HG03565 (cell line): Measurements from ENCODE around the gene LEFTY1.

Experiments used
- ATAC-seq: cut with Tn5 transposase; IDR thresholded peaks from one replicate; pipeline ENCODE4 v1.9.1; 2021; ENCODE audit warnings: mild to moderate bottlenecking, moderate library complexity; ENCODE audit not compliant: unreplicated experiment

Gene LEFTY1

DNA sequence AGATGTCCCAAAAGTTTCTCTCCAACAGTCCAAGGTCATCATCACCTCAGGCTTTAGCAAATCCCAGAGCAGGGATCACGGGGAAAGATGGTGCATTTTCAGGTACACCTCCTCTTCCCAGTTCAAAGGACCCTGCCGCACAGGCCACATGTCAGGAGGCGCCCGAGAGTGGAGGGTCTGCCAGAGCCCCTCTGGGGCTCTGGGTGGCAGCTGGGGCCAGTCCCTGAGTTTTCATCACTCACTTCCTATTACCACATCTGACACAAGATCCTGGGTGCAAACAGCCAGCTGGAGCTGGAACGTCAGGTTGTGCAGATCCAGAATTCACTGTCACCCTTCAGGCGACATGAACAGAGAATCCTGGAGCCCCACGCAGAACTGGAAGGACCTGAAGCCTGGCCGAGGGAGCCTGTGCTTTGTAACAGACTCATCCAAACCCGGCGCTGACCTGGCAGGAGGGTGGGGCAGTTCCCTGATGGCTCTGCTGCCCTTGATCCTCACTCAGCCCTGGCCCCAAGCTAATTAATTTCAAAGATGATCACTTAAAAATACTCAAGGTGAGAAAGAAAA, 15.6 kb downstream of the LEFTY1 start:
- no peak for ATAC-seq

DNA sequence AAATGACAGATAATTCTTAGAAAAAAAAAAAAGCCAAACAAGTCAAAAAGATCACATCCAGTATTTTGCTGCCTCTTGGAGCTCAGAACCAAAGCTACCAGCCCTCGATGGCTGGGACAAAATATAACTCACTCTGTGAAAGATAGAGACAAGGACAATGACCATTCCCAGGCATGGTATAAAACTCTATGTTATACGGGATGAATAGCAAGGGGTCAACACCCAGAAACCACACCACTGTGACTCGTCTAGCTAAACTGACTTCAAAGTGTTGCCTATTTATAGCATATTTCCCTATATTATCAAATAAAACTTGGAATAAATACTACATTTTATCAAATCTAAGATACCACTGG, 16.9 kb downstream of the LEFTY1 start:
- no peak for ATAC-seq

DNA sequence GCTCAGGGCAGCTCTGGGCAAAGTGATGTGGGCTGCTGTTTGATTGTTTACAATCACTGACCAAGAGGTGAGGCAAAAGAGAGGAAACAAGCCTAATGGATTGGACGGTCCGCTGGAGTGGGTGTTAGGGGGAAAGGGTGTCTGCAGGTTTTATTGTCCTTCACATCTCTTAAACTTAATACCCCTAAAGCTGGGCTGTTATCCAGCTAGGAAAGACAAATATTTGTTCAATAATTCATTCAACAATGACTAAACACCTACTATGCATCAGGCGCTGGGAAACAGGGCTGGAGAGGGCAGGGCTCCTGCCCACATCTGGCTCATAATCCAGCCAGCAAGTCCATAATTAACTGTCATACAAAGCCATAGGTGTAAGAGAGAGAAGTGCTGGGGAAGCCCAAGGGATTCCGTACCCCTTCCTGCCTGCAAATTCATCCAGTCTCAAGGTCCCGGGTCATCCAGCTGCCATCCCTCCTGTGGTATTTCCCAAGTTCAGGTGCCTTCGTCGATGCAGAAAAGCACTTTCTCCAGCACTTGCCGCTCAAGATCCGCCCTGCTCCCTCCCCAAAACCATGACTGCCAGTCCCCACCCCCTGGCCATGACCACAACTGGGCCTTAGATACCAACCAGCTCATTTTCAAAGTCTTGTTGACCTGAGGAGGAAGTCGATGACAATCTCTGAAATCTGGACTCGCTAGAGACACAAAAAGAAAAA, 17.4 kb downstream of the LEFTY1 start:
- no peak for ATAC-seq

DNA sequence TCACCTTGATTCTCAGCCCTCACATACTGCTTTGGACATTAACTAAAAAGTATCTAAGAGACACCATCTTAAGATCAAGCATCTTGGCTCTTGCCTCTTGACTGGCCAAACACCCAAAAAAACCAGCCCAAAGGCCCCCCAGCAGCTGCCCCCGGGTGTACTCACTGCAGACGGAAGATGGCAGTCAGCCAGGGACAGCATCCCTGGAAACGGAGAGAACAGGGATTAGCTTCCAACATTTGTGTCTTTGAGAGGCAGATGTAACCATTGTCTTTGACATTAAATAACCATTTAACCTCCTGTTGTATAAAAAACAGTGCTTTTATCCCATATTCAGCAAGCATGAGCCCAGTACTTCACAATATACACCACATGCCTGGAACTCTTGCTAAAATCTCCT, 18.0 kb downstream of the LEFTY1 start:
- no peak for ATAC-seq

- ATAC-seq: no peak
Measured at GRCh38 chr1:225868631-225869330, 20.2 kb downstream of the LEFTY1 start.

DNA sequence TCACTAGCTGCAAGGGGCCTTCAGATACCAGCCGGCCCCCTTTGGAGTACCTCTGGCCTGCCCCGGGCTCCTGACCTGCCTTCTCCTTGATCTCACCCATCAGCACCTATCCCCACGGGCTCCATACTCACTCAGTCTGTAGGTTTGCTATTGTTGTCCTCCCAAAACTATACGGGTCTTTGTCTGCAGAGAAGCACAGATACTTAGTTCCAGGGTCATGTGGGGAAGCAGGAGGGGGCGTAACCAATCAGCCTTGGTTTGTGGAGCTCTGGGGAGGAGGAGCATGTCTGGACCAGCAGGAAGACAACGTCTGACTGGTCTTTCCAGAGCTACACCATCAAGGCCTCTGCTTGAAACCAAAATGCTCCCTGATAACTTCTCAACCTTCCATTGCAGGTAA, 22.0 kb downstream of the LEFTY1 start:
- ATAC-seq: no peak

GRCh38 chr1:225866061-225866837, 22.7 kb downstream of the LEFTY1 start:
- ATAC-seq: peak; percentile 53

DNA sequence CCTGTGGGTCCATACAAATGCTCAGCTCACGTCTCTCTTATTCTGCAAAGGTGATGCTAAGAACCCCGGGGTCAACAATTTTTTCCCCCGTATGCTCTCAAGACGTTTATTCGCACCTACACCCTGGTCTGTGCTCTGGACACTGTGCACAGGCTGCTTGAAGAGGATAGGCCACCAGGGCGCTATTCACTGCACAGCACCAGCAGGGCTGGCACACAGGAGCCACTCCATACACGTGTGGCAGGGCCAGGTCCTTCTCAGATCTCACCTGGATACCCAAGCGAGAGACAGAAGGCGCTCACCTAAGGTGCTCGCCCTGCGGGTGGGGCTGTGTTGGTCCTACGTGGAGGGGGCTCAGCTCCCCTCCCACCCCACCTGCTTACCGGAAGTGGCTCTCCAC, 23.4 kb downstream of the LEFTY1 start:
- ATAC-seq: no peak

DNA sequence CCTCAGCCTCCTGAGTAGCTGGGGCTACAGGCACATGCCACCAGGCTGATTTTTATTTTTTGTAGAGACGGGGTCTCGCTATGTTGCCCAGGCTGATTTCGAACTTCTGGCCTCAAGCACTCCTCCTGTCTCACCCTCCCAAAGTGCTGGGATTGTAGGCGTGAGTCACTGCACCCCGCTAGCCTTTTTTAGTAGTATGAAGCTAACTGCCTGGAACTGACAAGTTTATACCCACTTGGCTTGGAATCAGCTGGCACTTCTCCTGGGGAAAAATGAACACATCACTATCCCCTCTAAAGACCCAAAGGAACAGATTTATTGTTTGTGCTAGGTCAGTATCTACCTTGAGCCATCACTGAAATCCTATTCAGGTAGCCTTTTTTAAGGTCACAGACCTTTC, 25.8 kb downstream of the LEFTY1 start:
- ATAC-seq: no peak

DNA sequence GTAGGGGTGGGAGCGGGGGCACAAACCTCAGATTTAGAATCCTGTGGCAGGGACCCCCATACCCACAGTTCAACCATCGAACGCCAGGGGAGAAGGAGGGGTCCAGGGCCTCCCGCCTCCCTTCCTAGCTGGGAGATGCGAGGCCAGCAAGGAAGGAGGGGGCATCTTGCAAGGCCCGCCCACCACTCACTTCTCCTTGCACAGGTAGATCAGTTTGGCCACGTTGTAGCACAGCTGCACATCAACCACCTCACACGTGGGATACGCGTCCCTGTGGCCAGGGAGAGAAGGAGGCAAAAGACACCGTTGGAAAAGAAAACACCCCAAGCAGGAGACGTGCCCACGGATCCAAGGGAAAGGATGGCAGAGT, 26.4 kb downstream of the LEFTY1 start:
- ATAC-seq: no peak

DNA sequence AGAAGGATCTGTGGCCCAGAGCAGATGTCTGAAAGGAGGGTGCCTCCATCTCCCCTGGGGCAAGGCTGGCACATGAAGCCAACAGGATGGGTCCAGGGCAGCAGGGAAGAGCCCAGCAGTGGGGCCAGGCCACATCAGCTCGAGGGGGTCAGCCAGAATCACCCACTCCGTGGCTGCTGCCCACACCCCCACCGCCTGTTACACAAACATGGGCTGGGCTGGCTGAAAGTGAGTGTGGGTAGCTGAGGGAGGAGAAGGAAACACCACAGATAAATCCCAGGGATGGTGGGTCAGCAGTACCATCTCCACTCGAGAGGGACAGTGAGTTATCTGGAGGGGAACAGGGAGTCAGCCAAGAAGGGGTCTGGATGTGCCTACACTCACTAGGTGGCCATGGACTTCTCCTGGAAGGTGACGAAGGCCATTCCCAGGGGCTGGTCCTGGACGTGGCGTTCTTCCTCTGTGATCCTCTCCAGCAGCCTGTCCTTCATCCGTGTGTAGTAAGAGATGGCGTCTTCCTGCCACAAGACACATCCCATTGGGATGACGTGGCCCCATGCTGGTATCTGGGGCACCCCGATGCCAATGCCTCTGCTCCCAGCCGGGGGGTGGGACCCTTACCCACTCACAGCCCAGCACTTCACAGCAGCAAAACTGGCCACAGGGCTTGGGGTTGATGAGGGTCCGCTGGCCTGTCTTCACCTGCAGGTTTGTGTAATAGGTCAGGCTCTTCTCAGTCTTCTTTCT, 26.9 kb downstream of the LEFTY1 start:
- no peak for ATAC-seq

GRCh38 chr1:225860876-225861441, 28.0 kb downstream of the LEFTY1 start:
- ATAC-seq: no peak

DNA sequence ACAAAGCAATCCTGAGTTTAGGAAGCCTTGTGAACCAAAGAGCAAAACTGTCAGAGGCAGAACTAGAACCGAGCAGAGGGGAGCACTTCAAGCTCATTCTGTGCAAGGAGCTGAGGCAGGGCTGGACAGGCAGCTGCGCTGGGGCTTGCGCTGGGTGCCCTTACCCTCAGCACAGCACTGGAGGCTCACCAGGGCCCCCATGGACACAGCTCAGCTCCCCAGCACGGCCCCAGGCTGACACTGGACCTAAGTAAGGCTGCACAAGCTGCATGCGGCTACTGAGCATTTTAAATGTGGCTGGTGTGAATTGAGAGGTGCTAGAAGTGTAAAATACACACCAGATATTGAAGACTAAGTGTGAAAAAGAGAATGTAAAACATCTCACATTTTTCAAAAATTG, 28.8 kb downstream of the LEFTY1 start:
- ATAC-seq: no peak

- ATAC-seq: no peak
Measured at GRCh38 chr1:225859151-225859550, 29.8 kb downstream of the LEFTY1 start.

DNA sequence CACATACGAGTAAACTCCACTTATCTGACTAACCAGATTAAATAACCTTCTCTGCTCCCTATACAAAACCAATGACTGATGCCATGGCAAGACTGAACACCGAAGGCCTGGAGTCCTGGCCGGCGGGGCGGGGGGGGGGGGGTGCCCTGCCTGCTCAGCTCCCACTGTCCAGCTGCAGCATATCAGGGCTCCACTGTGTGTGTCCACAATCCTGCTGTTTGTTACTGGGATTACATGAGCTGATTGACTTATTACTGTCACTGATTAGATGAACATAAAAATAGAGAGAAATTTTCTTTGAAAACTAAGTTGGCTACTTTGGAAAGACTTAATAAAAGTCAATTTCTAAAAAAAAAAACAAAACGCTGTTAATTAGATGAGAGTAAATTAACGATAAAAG, 31.7 kb downstream of the LEFTY1 start:
- no peak for ATAC-seq

DNA sequence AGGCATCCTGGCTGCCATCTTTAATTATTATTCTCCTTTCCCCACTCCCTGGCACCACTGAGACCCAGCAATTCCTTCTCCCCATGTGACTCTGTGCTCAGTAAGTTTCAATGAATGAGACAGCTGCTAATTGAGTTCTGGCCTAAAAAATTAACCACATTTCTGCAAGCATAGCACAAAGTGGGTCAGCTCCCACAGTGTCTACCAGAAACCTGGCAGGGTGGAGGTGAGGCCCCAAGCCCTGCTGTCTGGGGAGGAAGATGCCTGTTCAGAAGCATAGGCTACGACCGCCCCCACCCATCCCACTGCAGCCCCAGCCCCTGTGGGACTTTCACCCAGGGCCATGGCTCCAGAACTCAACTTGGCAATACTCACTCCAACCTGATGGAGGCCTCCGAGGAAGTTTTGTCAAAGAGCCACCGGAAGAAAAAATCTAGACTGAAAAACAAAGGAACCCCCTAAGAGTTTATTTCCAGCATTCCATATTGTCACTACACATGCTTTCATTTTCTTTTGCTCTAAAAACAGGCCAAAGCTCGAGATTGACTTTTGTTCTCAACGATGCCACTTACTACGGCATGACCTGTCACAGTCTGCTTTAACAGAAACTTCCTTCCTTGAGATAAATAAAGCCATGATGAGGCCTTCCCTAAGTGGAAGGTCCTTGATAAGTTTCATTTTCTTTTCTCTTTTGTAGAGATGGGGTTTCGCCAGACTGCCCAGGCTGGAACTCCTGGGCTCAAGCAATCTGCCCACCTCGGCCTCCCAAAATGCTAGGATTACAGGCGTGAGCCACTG, 33.2 kb downstream of the LEFTY1 start:
- ATAC-seq: no peak

GRCh38 chr1:225853441-225853840, 35.5 kb downstream of the LEFTY1 start:
- ATAC-seq: no peak

DNA sequence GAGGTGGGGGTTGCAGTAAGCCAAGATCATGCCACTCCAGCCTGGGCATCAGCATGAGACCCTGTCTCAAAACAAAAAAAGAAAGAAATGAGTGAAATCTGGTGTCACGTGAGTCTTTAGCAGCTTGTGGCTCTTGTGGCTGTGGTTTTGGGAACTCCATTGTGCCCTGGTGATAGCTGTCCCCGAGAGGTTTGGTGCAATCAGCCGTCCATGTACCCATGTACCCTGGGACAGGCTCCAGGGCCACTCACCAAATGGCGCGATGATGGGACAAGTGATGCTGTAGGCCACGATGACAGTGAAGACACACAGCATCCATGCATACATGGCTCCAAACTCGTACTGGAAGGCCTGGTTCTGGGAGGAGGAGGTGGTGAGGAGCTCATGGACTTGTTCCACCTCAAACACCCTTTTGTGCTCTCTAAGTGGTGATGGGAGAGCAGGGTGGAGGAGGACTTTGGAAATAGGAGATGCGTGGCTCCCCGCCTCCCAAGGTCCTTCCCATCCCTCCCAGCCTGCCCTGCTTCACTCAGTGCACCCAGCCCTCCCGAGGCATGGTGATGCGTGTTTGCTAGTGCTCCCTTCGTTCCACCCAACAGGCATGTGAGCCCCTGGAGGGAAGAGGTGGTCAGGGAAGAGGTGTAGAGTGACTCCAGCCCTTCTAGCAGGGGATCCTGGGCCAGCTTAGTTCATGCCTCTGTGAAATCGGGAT, 36.4 kb downstream of the LEFTY1 start:
- no peak for ATAC-seq

DNA sequence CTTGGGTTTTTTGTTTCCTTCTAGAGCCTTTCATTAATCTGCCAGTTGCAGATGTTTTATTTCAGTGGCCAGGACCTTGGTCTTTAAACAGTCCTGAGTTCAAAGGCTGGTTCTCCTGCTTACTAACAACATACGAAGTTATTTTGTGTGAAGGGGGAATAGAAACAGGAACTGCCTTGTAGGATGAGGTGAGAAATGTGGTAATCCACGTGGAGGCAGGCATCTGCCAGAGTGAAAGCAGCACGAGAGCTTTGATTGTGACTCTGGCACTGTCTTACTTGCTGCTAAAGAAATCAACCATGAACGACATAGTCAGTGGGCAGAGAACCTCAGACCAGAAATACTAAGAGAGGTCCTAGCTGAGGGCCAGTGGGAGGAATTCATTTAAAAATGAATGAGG, 37.1 kb downstream of the LEFTY1 start:
- peak; percentile 55 for ATAC-seq
